NCI-H2196 treated with DMSO at 0.1 percent for 48 hours (cell line): ENCODE results near the gene YWHAB.

ENCODE experiments used
- DNase-seq: peaks from one replicate; lab custom pipeline; 2025; ENCODE audit not compliant: unreplicated experiment; lab: John Stamatoyannopoulos, UW

Gene YWHAB

GRCh38 chr20:44950368-44950767 lies 64.9 kb downstream of the YWHAB start:
- DNase-seq: no peak

- no peak for DNase-seq
Observed at GRCh38 chr20:44952731-44953130, 67.2 kb downstream of the YWHAB start.

GRCh38 chr20:44954211-44954610 lies 68.7 kb downstream of the YWHAB start:
- DNase-seq: no peak

GRCh38 chr20:44955270-44955669 lies 69.8 kb downstream of the YWHAB start:
- DNase-seq: no peak

- no peak for DNase-seq
Observed at GRCh38 chr20:44956410-44956809, 70.9 kb downstream of the YWHAB start.
